Measurements from ENCODE around the gene KCNH4. TPM values are rescaled to one million over a fixed set of nuclear protein-coding genes. Genes with fewer than 3 reads are reported as not detected.

KCNH4 gene
- total RNA-seq, 4 donors from 2014 or later = not detected

GRCh38 chr17:42165751-42166150, 15.2 kb downstream of the KCNH4 start:
- Histone ChIP-seq H3K9me3 (no peaks in the 10 kb centered on the region), H3K27me3 (no peaks in the 10 kb centered on the region), H3K27ac (no peak overlapping the region), H3K4me1 (no peaks in the 10 kb centered on the region), H3K4me3 (no peak overlapping the region), H3K36me3 (no peaks in the 10 kb centered on the region)
- TF ChIP-seq CTCF (IDR thresholded peaks at IDR 0.05) = no peak
- TF ChIP-seq POLR2A (IDR thresholded peaks at IDR 0.05) = no peak
- TF ChIP-seq EP300 (IDR thresholded peaks at IDR 0.05; ENCODE audit: low read depth) = no peak
- TF ChIP-seq POLR2AphosphoS5 (IDR thresholded peaks at IDR 0.05) = no peak
- intact Hi-C loops (cut with DNase I; ENCODE audit: low total_unique reads) (no loop called here), in situ Hi-C loops (cut with MboI; ENCODE audit: low pct_ligation_motif_present in 1 of 4, low pct_unique_long_range_greater_than_20kb in 1 of 4, low sequenced_read_pairs in 3 of 4) (no loop called here)
- DNase-seq = no peak
- WGBS, 2 donors (ENCODE audit: low coverage in 1 of 2) = 92 to 96% methylated on average over 6 of the region's 6 CpGs

GRCh38 chr17:42163696-42164407, 17.1 kb downstream of the KCNH4 start:
- H3K4me1 ChIP-seq = no peaks in the 10 kb centered on the region
- no peak for TF ChIP-seq CTCF (IDR thresholded peaks at IDR 0.05)
- no peak for TF ChIP-seq POLR2AphosphoS5 (IDR thresholded peaks at IDR 0.05)
- TF ChIP-seq EP300 (IDR thresholded peaks at IDR 0.05; ENCODE audit: low read depth) = no peak
- TF ChIP-seq POLR2A (IDR thresholded peaks at IDR 0.05) = no peak
- DNase-seq = no peak
- intact Hi-C loops (cut with DNase I; ENCODE audit: low total_unique reads) = no loop called here
- in situ Hi-C loops (cut with MboI; ENCODE audit: low pct_ligation_motif_present in 1 of 4, low pct_unique_long_range_greater_than_20kb in 1 of 4, low sequenced_read_pairs in 3 of 4) = no loop called here
- 56 to 71% methylated on average over 5 to 21 of the region's 22 CpGs for WGBS, 2 donors (ENCODE audit: low coverage in 1 of 2)
- no peak overlapping the region for H3K27ac ChIP-seq
- H3K9me3 ChIP-seq = no peaks in the 10 kb centered on the region
- no peaks in the 10 kb centered on the region for H3K27me3 ChIP-seq
- H3K36me3 ChIP-seq = no peaks in the 10 kb centered on the region
- no peak overlapping the region for H3K4me3 ChIP-seq

GRCh38 chr17:42163113-42163512, 17.8 kb downstream of the KCNH4 start:
- Histone ChIP-seq H3K4me3 (no peak overlapping the region), H3K9me3 (no peaks in the 10 kb centered on the region), H3K27ac (no peak overlapping the region), H3K27me3 (no peaks in the 10 kb centered on the region), H3K4me1 (no peaks in the 10 kb centered on the region), H3K36me3 (no peaks in the 10 kb centered on the region)
- TF ChIP-seq CTCF (IDR thresholded peaks at IDR 0.05) (peak in 2 of 5 experiments; percentile 12 to 22), POLR2A (IDR thresholded peaks at IDR 0.05) (no peak), EP300 (IDR thresholded peaks at IDR 0.05; ENCODE audit: low read depth) (no peak)
- 58 to 59% methylated on average over 8 of the region's 8 CpGs for WGBS, 2 donors (ENCODE audit: low coverage in 1 of 2)
- intact Hi-C loops (cut with DNase I; ENCODE audit: low total_unique reads) (no loop called here), in situ Hi-C loops (cut with MboI; ENCODE audit: low pct_ligation_motif_present in 1 of 4, low pct_unique_long_range_greater_than_20kb in 1 of 4, low sequenced_read_pairs in 3 of 4) (no loop called here)
- DNase-seq = peak; percentile 27

GRCh38 chr17:42160531-42160910, 20.4 kb downstream of the KCNH4 start:
- H3K4me1 ChIP-seq = peaks cover 0 to 1% (median 0%) of the 10 kb centered on the region in 4 donors
- no peak for DNase-seq
- TF ChIP-seq CTCF (IDR thresholded peaks at IDR 0.05) (no peak), EP300 (IDR thresholded peaks at IDR 0.05; ENCODE audit: low read depth) (no peak)
- no peaks in the 10 kb centered on the region for H3K36me3 ChIP-seq
- in situ Hi-C loops (cut with MboI; ENCODE audit: low pct_ligation_motif_present in 1 of 4, low pct_unique_long_range_greater_than_20kb in 1 of 4, low sequenced_read_pairs in 3 of 4) = no loop called here
- WGBS, 2 donors (ENCODE audit: low coverage in 1 of 2) = 90 to 95% methylated on average over 5 to 7 of the region's 7 CpGs
- intact Hi-C loops (cut with DNase I; ENCODE audit: low total_unique reads) = no loop called here
- no peaks in the 10 kb centered on the region for H3K27me3 ChIP-seq
- no peaks in the 10 kb centered on the region for H3K9me3 ChIP-seq
- H3K27ac ChIP-seq = no peak overlapping the region
- H3K4me3 ChIP-seq = no peak overlapping the region

All from transverse colon (tissue), 4 donors.